ENCODE results near the gene GBP3. TPM values are rescaled to one million over a fixed set of nuclear protein-coding genes. Genes with fewer than 3 reads are reported as not detected.
"Not testable (repeated sequence)": the region's sequence is repeated elsewhere in the genome, so short reads cannot be mapped to it uniquely, and the experiment has no call there.

Gene GBP3
- total RNA-seq, 1 experiment from 2014 or later: 60.0 TPM

GRCh38 chr1:89023026-89023425 lies 360 bp upstream of the GBP3 start:
- H3K27ac Mint-ChIP-seq (ENCODE audit: unreplicated experiment): peak overlapping the region; percentile 86
- TF ChIP-seq, protein P1, sequence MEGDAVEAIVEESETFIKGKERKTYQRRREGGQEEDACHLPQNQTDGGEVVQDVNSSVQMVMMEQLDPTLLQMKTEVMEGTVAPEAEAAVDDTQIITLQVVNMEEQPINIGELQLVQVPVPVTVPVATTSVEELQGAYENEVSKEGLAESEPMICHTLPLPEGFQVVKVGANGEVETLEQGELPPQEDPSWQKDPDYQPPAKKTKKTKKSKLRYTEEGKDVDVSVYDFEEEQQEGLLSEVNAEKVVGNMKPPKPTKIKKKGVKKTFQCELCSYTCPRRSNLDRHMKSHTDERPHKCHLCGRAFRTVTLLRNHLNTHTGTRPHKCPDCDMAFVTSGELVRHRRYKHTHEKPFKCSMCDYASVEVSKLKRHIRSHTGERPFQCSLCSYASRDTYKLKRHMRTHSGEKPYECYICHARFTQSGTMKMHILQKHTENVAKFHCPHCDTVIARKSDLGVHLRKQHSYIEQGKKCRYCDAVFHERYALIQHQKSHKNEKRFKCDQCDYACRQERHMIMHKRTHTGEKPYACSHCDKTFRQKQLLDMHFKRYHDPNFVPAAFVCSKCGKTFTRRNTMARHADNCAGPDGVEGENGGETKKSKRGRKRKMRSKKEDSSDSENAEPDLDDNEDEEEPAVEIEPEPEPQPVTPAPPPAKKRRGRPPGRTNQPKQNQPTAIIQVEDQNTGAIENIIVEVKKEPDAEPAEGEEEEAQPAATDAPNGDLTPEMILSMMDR (IDR thresholded peaks at IDR 0.05; ENCODE audit: unreplicated experiment): no peak
- peak overlapping the region; percentile 77 for H3K4me3 Mint-ChIP-seq (ENCODE audit: low read depth, unreplicated experiment)
- peaks cover 4% of the 10 kb centered on the region for H3K9me3 Mint-ChIP-seq (ENCODE audit: low read depth, unreplicated experiment)
- peaks cover 30% of the 10 kb centered on the region for H3K36me3 Mint-ChIP-seq (ENCODE audit: insufficient read depth, unreplicated experiment)
- intact Hi-C loops (cut with micrococcal nuclease; ENCODE audit: unreplicated experiment): no loop called here
- no peaks in the 10 kb centered on the region for H3K27me3 Mint-ChIP-seq (ENCODE audit: unreplicated experiment)
- peaks cover 42% of the 10 kb centered on the region for H3K4me1 Mint-ChIP-seq (ENCODE audit: low read depth, unreplicated experiment)
- no peak for DNase-seq
- TSS peak; percentile 75 for BruUV-seq (replicated peaks)
- CTCF ChIA-PET: no interaction called here

- peaks cover 53% of the 10 kb centered on the region for H3K4me1 Mint-ChIP-seq (ENCODE audit: low read depth, unreplicated experiment)
- H3K27me3 Mint-ChIP-seq (ENCODE audit: unreplicated experiment); H3K9me3 Mint-ChIP-seq (ENCODE audit: low read depth, unreplicated experiment); DNase-seq; BruUV-seq (replicated peaks); CTCF ChIA-PET; intact Hi-C loops (cut with micrococcal nuclease; ENCODE audit: unreplicated experiment): not testable (repeated sequence)
- H3K36me3 Mint-ChIP-seq (ENCODE audit: insufficient read depth, unreplicated experiment): peaks cover 48% of the 10 kb centered on the region
- H3K4me3 Mint-ChIP-seq (ENCODE audit: low read depth, unreplicated experiment): peak overlapping the region; percentile 50
- H3K27ac Mint-ChIP-seq (ENCODE audit: unreplicated experiment): peak overlapping the region; percentile 40
Measured at GRCh38 chr1:89018318-89018717, 4.3 kb downstream of the GBP3 start.

DNA sequence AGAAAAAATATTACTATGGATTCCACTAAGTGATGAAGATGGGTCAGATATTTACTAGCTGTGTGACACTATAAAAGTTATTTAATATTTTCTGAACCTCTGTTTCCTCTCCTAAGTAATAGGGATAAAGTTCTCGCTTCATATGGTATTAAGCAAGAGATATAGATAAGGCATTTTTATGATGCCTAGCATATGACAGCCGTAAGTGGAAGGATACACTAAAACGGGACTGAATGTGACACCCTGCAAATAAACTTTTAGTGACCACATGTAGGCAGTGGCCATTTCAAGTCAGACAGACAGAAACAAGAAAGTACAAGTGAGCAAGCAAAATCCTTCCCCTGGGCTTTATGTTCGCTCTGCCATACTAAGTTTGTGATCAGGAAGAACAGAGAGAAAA lies 14.2 kb downstream of the GBP3 start:
- H3K27ac Mint-ChIP-seq (ENCODE audit: unreplicated experiment): no peak overlapping the region
- H3K9me3 Mint-ChIP-seq (ENCODE audit: low read depth, unreplicated experiment): no peaks in the 10 kb centered on the region
- H3K36me3 Mint-ChIP-seq (ENCODE audit: insufficient read depth, unreplicated experiment): peaks cover 33% of the 10 kb centered on the region
- no peak overlapping the region for H3K4me3 Mint-ChIP-seq (ENCODE audit: low read depth, unreplicated experiment)
- H3K4me1 Mint-ChIP-seq (ENCODE audit: low read depth, unreplicated experiment): no peaks in the 10 kb centered on the region
- TF ChIP-seq, protein P1 (IDR thresholded peaks at IDR 0.05; ENCODE audit: unreplicated experiment): no peak
- no peaks in the 10 kb centered on the region for H3K27me3 Mint-ChIP-seq (ENCODE audit: unreplicated experiment)
- CTCF ChIA-PET: no interaction called here
- intact Hi-C loops (cut with micrococcal nuclease; ENCODE audit: unreplicated experiment): no loop called here
- no peak for DNase-seq
- no TSS peak for BruUV-seq (replicated peaks)

GRCh38 chr1:89005286-89006151 lies 17.1 kb downstream of the GBP3 start:
- no peak overlapping the region for H3K27ac Mint-ChIP-seq (ENCODE audit: unreplicated experiment)
- peaks cover 4% of the 10 kb centered on the region for H3K9me3 Mint-ChIP-seq (ENCODE audit: low read depth, unreplicated experiment)
- DNase-seq: no peak
- no peaks in the 10 kb centered on the region for H3K27me3 Mint-ChIP-seq (ENCODE audit: unreplicated experiment)
- H3K4me1 Mint-ChIP-seq (ENCODE audit: low read depth, unreplicated experiment): peaks cover 9% of the 10 kb centered on the region
- peaks cover 26% of the 10 kb centered on the region for H3K36me3 Mint-ChIP-seq (ENCODE audit: insufficient read depth, unreplicated experiment)
- CTCF ChIA-PET: no interaction called here
- no TSS peak for BruUV-seq (replicated peaks)
- TF ChIP-seq, protein P1 (IDR thresholded peaks at IDR 0.05; ENCODE audit: unreplicated experiment): no peak
- H3K4me3 Mint-ChIP-seq (ENCODE audit: low read depth, unreplicated experiment): no peak overlapping the region
- intact Hi-C loops (cut with micrococcal nuclease; ENCODE audit: unreplicated experiment): no loop called here

GRCh38 chr1:89002176-89002575 lies 20.5 kb downstream of the GBP3 start:
- BruUV-seq (replicated peaks); H3K9me3 Mint-ChIP-seq (ENCODE audit: low read depth, unreplicated experiment); H3K27ac Mint-ChIP-seq (ENCODE audit: unreplicated experiment); intact Hi-C loops (cut with micrococcal nuclease; ENCODE audit: unreplicated experiment); H3K4me1 Mint-ChIP-seq (ENCODE audit: low read depth, unreplicated experiment); H3K27me3 Mint-ChIP-seq (ENCODE audit: unreplicated experiment); H3K4me3 Mint-ChIP-seq (ENCODE audit: low read depth, unreplicated experiment); DNase-seq: not testable (repeated sequence)
- H3K36me3 Mint-ChIP-seq (ENCODE audit: insufficient read depth, unreplicated experiment): peaks cover 23% of the 10 kb centered on the region
- CTCF ChIA-PET: interaction anchor here (1.1 kb wide), 1 partner anchor 18 kb away, joined by 7 read pairs; no protein-coding TSS in a partner anchor

Data from Calu3 (cell line).